NCI-H1092 (cell line): ENCODE data around the gene HYKK.
"Not testable (repeated sequence)": the region's sequence is repeated elsewhere in the genome, so short reads cannot be mapped to it uniquely, and the experiment has no call there.

Experiments used
- DNase-seq: peaks from one replicate; lab custom pipeline; 2025; lab: John Stamatoyannopoulos, UW

HYKK gene

GRCh38 chr15:78506971-78507830 is at the start of gene HYKK:
Gene HYKK, plus strand, starts transcription at chr15:78507577. Its CDS starts 5,512 bp downstream, at chr15:78513089.
- DNase-seq, result peak; percentile 71

GRCh38 chr15:78460737-78461136 is 46.6 kb upstream of the HYKK start:
- DNase-seq, result no peak

- no peak for DNase-seq
Measured at GRCh38 chr15:78461171-78461888, 46.0 kb upstream of the HYKK start.

- DNase-seq, result no peak
Measured at GRCh38 chr15:78469031-78469430, 38.3 kb upstream of the HYKK start.

- no peak for DNase-seq
Measured at GRCh38 chr15:78477295-78477694, 30.1 kb upstream of the HYKK start.

GRCh38 chr15:78479650-78480049 is 27.7 kb upstream of the HYKK start:
- DNase-seq, result no peak

- DNase-seq, result no peak
Measured at GRCh38 chr15:78481917-78482316, 25.5 kb upstream of the HYKK start.

- no peak for DNase-seq
Measured at GRCh38 chr15:78492872-78493271, 14.5 kb upstream of the HYKK start.

GRCh38 chr15:78501857-78502256 is 5.5 kb upstream of the HYKK start:
- DNase-seq, result no peak

GRCh38 chr15:78502641-78503040 is 4.7 kb upstream of the HYKK start:
- no peak for DNase-seq

GRCh38 chr15:78507831-78508160 is 419 bp downstream of the HYKK start:
- DNase-seq, result no peak

- DNase-seq, result no peak
Measured at GRCh38 chr15:78508272-78508671, 895 bp downstream of the HYKK start.

GRCh38 chr15:78509726-78510312 is 2.4 kb downstream of the HYKK start:
- DNase-seq, result no peak

GRCh38 chr15:78520035-78520434 is 12.7 kb downstream of the HYKK start:
- not testable (repeated sequence) for DNase-seq

GRCh38 chr15:78524230-78524629 is 16.9 kb downstream of the HYKK start:
- DNase-seq, result no peak

- DNase-seq, result no peak
Measured at GRCh38 chr15:78527325-78527724, 19.9 kb downstream of the HYKK start.

GRCh38 chr15:78533331-78533730 is 26.0 kb downstream of the HYKK start:
- DNase-seq, result no peak

GRCh38 chr15:78536134-78536533 is 28.8 kb downstream of the HYKK start:
- DNase-seq, result no peak

- DNase-seq, result no peak
Measured at GRCh38 chr15:78537266-78537905, 30.0 kb downstream of the HYKK start.

GRCh38 chr15:78538358-78538757 is 31.0 kb downstream of the HYKK start:
- DNase-seq, result no peak

- DNase-seq, result not testable (repeated sequence)
Measured at GRCh38 chr15:78539464-78540140, 32.2 kb downstream of the HYKK start.
